Measurements from ENCODE around the gene AGAP2.

GRCh38 chr12:57715786-57716185 lies 22.8 kb downstream of the AGAP2 start:
- TF ChIP-seq POLR2AphosphoS5 (IDR thresholded peaks at IDR 0.05; ENCODE audit: low read depth, low read length): no peak
- no peak for TF ChIP-seq SIN3A (IDR thresholded peaks at IDR 0.05; ENCODE audit: borderline replicate concordance, insufficient read depth, low read length)
- no peak for TF ChIP-seq TAF1 (IDR thresholded peaks at IDR 0.05; ENCODE audit: borderline replicate concordance, insufficient read depth, low read length)
- TF ChIP-seq REST (IDR thresholded peaks at IDR 0.05; ENCODE audit: insufficient read depth in 1 of 2, low read depth in 2 of 2, low read length in 2 of 2): no peak
